ENCODE results near the gene NCAM1. TPM values are rescaled to one million over a fixed set of nuclear protein-coding genes. Genes with fewer than 3 reads are reported as not detected.

NCAM1 gene
- total and polyA plus RNA-seq, 2 of the 13 experiments (the other 11 are each of a cell fraction or from before 2014, with no cell fraction given) = 0.05 TPM; not detected in 1

- TF ChIP-seq SOX5 (CRISPR knock-in tag; IDR thresholded peaks at IDR 0.05; ENCODE audit: borderline replicate concordance) = no peak
- TF ChIP-seq PHF8 (CRISPR knock-in tag; IDR thresholded peaks at IDR 0.05) = no peak
- TF ChIP-seq ZSCAN20 (CRISPR knock-in tag; IDR thresholded peaks at IDR 0.05; ENCODE audit: borderline replicate concordance) = no peak
- TF ChIP-seq ZBTB20 (CRISPR knock-in tag; IDR thresholded peaks at IDR 0.05; ENCODE audit: borderline replicate concordance, low read depth) = no peak
- TF ChIP-seq ZNF460 (CRISPR knock-in tag; IDR thresholded peaks at IDR 0.05; ENCODE audit: borderline replicate concordance) = no peak
- no peak for TF ChIP-seq FIP1L1 (IDR thresholded peaks at IDR 0.05; ENCODE audit: borderline replicate concordance, insufficient read depth, low read depth, low read length)
- no peak for TF ChIP-seq ERF (CRISPR knock-in tag; IDR thresholded peaks at IDR 0.05)
- TF ChIP-seq HIC2 (CRISPR knock-in tag; IDR thresholded peaks at IDR 0.05; ENCODE audit: low read depth) = no peak
- TF ChIP-seq RFX5 (IDR thresholded peaks at IDR 0.05; ENCODE audit: low read depth, low read length) = no peak
- no peak for TF ChIP-seq GZF1 (CRISPR knock-in tag; IDR thresholded peaks at IDR 0.05)
- TF ChIP-seq NR2C2 (CRISPR knock-in tag; IDR thresholded peaks at IDR 0.05; ENCODE audit: borderline replicate concordance) = no peak
- no peak for TF ChIP-seq ATM (IDR thresholded peaks at IDR 0.05; ENCODE audit: borderline replicate concordance)
- no peak for TF ChIP-seq ZNF788 (CRISPR knock-in tag; IDR thresholded peaks at IDR 0.05; ENCODE audit: borderline replicate concordance)
- TF ChIP-seq NFRKB (IDR thresholded peaks at IDR 0.05) = no peak
- no peak for TF ChIP-seq SRF (IDR thresholded peaks at IDR 0.05; ENCODE audit: low read depth, low read length)
- no peak for TF ChIP-seq KAT8 (CRISPR knock-in tag; IDR thresholded peaks at IDR 0.05)
- no peak for TF ChIP-seq TFAP4 (IDR thresholded peaks at IDR 0.05; ENCODE audit: borderline replicate concordance, low read depth)
- no peak for TF ChIP-seq ZNF605 (CRISPR knock-in tag; IDR thresholded peaks at IDR 0.05)
- intact Hi-C loops (cut with micrococcal nuclease; ENCODE audit: unreplicated experiment) = no loop called here
These were observed 205.1 kb downstream of the NCAM1 start for GRCh38 chr11:113166280-113166679.

More at GRCh38 chr11:113166280-113166679, 205.1 kb downstream of the NCAM1 start:
- BruUV-seq (replicated peaks) = no TSS peak
- ChIA-PET POLR2A (no interaction called here), CTCF (ENCODE audit: low intra/inter-chr PET ratio, low total read pairs) (no interaction called here)
- Histone ChIP-seq H3K4me2 (ENCODE audit: low read depth, low read length) (no peak overlapping the region), H3K9ac (ENCODE audit: insufficient read depth, low read depth, low read length) (no peak overlapping the region), H3K36me3 (replicated peaks in 1 of 2; ENCODE audit: control insufficient read depth in 1 of 2, insufficient read depth in 2 of 2, low read length in 2 of 2) (no peaks in the 10 kb centered on the region), H3K4me1 (ENCODE audit: insufficient read depth, low read length) (no peaks in the 10 kb centered on the region), H4K20me1 (ENCODE audit: insufficient read depth, low read length) (no peaks in the 10 kb centered on the region), H2AFZ (ENCODE audit: low read length) (no peak overlapping the region), H3K27ac (ENCODE audit: extremely low read length, insufficient read depth, low read length) (no peak overlapping the region), H3K9me3 (ENCODE audit: low read length) (no peaks in the 10 kb centered on the region), H3K27me3 (ENCODE audit: control insufficient read depth in 1 of 2, insufficient read depth in 2 of 2, low read length in 2 of 2) (no peaks in the 10 kb centered on the region), H3K4me3 (replicated peaks in 1 of 3; ENCODE audit: insufficient read depth in 1 of 3, low read depth in 2 of 3, low read length in 3 of 3) (no peak overlapping the region), H3K79me2 (ENCODE audit: insufficient read depth, low read length) (no peaks in the 10 kb centered on the region)
- ATAC-seq (no peak), DNase-seq (ENCODE audit: low spot score) (no peak), FAIRE-seq (no peak)
- in situ Hi-C loops (cut with HindIII; ENCODE audit: extremely low pct_ligation_motif_present, low pct_unique_long_range_greater_than_20kb) = no loop called here
- 26% methylated on average over 3 of the region's 3 CpGs for WGBS (ENCODE audit: low lambda C conversion rate)
